ENCODE measurements around the gene EXOC7. TPM values are rescaled to one million over a fixed set of nuclear protein-coding genes. Genes with fewer than 3 reads are reported as not detected.
A peak's percentile ranks its signal among the peaks of the same experiment; 100 is the strongest.
"Not testable (repeated sequence)": the region's sequence is repeated elsewhere in the genome, so short reads cannot be mapped to it uniquely, and the experiment has no call there.

Gene EXOC7
- total and polyA plus RNA-seq, 8 donors = 31.8 to 280 (median 68.1) TPM

- Histone ChIP-seq H3K4me3 (no peak overlapping the region), H3K36me3 (peaks cover 30 to 32% (median 31%) of the 10 kb centered on the region in 4 donors), H3K27me3 (peaks cover 22 to 56% (median 48%) of the 10 kb centered on the region in 3 donors), H3K9me3 (no peaks in the 10 kb centered on the region), H3K4me1 (peaks cover 24 to 44% (median 37%) of the 10 kb centered on the region in 4 donors), H3K27ac (no peak overlapping the region)
- peak in 1 of 2 donors; percentile 62 for DNase-seq
- TF ChIP-seq EP300 (IDR thresholded peaks at IDR 0.05) (no peak), POLR2A (IDR thresholded peaks at IDR 0.05) (no peak), POLR2AphosphoS5 (IDR thresholded peaks at IDR 0.05) (no peak), CTCF (IDR thresholded peaks at IDR 0.05) (no peak)
- WGBS, 5 donors = 1 to 8% (median 4%) methylated on average over 12 to 23 of the region's 23 CpGs
- intact Hi-C loops (cut with DNase I; ENCODE audit: low total_unique reads) = no loop called here
Observed at GRCh38 chr17:76079956-76080767, 23.4 kb downstream of the EXOC7 start.

- Histone ChIP-seq H3K4me3 (no peak overlapping the region), H3K36me3 (peaks cover 23 to 26% (median 25%) of the 10 kb centered on the region in 4 donors), H3K27ac (no peak overlapping the region), H3K9me3 (no peaks in the 10 kb centered on the region), H3K27me3 (peaks cover 28 to 62% (median 54%) of the 10 kb centered on the region in 3 donors), H3K4me1 (peaks cover 30 to 50% (median 43%) of the 10 kb centered on the region in 4 donors)
- no peak for DNase-seq
- TF ChIP-seq POLR2A (IDR thresholded peaks at IDR 0.05) (no peak), CTCF (IDR thresholded peaks at IDR 0.05) (no peak), POLR2AphosphoS5 (IDR thresholded peaks at IDR 0.05) (peak in 1 of 3 donors; percentile 2), EP300 (IDR thresholded peaks at IDR 0.05) (no peak)
- intact Hi-C loops (cut with DNase I; ENCODE audit: low total_unique reads) = no loop called here
- 9 to 44% (median 34%) methylated on average over 8 to 9 of the region's 9 CpGs for WGBS, 5 donors
Observed at GRCh38 chr17:76079535-76079955, 24.0 kb downstream of the EXOC7 start.

GRCh38 chr17:76078860-76079534 is 24.6 kb downstream of the EXOC7 start, which contains the start of gene ZACN:
TSS of gene ZACN (plus strand) at chr17:76079182. CDS start at chr17:76079265, 83 bp downstream.
- peaks cover 34 to 67% (median 60%) of the 10 kb centered on the region in 3 donors for H3K27me3 ChIP-seq
- intact Hi-C loops (cut with DNase I; ENCODE audit: low total_unique reads) = no loop called here
- no peak within 1 kb of the TSS for H3K27ac ChIP-seq
- no peaks in the 10 kb centered on the region for H3K9me3 ChIP-seq
- TF ChIP-seq EP300 (IDR thresholded peaks at IDR 0.05) (no peak), POLR2AphosphoS5 (IDR thresholded peaks at IDR 0.05) (no peak), POLR2A (IDR thresholded peaks at IDR 0.05) (no peak), CTCF (IDR thresholded peaks at IDR 0.05) (no peak)
- no peak for DNase-seq
- H3K4me1 ChIP-seq = peaks cover 34 to 55% (median 49%) of the 10 kb centered on the region in 4 donors
- H3K36me3 ChIP-seq = peaks cover 18 to 20% (median 19%) of the 10 kb centered on the region in 4 donors
- H3K4me3 ChIP-seq = no peak within 1 kb of the TSS
- WGBS, 5 donors = 44 to 56% (median 46%) methylated on average over 17 of the region's 17 CpGs

- H3K27me3 ChIP-seq = peaks cover 40 to 74% (median 66%) of the 10 kb centered on the region in 3 donors
Observed at GRCh38 chr17:76078370-76078769, 25.2 kb downstream of the EXOC7 start.

More at GRCh38 chr17:76078370-76078769, 25.2 kb downstream of the EXOC7 start:
- H3K4me3 ChIP-seq; H3K27ac ChIP-seq; DNase-seq; H3K9me3 ChIP-seq; intact Hi-C loops (cut with DNase I; ENCODE audit: low total_unique reads): not testable (repeated sequence)
- 51 to 69% (median 52%) methylated on average over 5 of the region's 5 CpGs for whole genome bisulfite sequencing, 5 donors
- H3K36me3 ChIP-seq = peaks cover 12 to 14% (median 13%) of the 10 kb centered on the region in 4 donors
- H3K4me1 ChIP-seq = peaks cover 34 to 57% (median 50%) of the 10 kb centered on the region in 4 donors
